GM19372 (cell line): ENCODE results near the gene WWOX.
"Not testable (repeated sequence)": the region's sequence is repeated elsewhere in the genome, so short reads cannot be mapped to it uniquely, and the experiment has no call there.

Experiments used
- ATAC-seq: cut with Tn5 transposase; IDR thresholded peaks from one replicate; pipeline ENCODE4 v1.9.1; 2021; ENCODE audit warnings: mild to moderate bottlenecking, low read depth, moderate library complexity; ENCODE audit not compliant: unreplicated experiment

WWOX gene

DNA sequence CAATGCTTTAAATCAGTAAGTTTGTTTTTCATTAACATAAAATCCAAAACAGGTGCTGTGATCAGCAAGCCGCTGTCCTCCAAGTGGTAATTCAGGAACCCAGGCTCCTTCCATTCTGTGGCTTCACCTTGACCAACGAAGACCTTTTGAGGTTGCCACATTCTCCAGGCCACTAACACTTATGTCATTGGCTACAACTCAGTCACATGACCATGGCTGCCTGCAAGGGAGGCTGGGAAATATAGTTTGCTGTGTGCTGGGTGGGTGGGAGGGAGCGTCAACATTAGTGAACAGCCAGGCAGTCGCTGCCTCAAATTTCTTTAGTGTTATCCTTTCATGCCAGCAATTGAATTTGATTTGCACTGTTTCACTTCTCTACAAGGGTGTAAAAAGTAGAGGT lies 951.9 kb downstream of the WWOX start:
- ATAC-seq = no peak

DNA sequence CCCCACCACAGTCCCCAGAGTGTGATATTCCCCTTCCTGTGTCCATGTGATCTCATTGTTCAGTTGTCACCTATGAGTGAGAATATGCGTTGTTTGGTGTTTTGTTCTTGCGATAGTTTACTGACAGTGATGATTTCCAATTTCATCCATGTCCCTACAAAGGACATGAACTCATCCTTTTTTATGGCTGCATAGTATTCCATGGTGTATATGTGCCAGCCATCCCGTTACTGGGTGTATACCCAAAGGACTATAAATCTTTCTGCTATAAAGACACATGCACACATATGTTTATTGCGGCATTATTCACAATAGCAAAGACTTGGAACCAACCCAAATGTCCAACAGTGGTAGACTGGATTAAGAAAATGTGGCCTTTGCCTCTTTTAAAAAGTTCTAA lies 952.7 kb downstream of the WWOX start:
- not testable (repeated sequence) for ATAC-seq

DNA sequence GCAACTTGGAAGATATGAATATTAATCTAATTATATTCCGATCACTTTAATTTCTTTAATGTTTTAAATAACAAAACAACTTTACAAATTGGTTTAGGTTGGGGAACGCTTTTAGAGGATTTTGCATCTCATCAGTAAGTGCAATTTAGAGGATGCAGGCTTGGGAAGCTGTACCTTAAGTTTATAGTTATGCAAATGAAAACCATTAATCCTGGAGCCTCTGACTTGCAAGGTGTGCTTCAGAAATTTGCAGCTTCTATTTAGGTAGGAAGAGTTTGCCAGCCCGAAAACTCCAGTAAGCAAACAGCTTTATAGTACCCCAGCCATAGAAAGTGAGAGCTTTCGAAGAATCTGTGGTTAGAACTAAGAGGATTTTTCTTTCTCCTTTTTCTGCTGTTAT lies 954.1 kb downstream of the WWOX start:
- ATAC-seq = no peak

- ATAC-seq = no peak
These were observed 954.9 kb downstream of the WWOX start for GRCh38 chr16:79054211-79054984.

DNA sequence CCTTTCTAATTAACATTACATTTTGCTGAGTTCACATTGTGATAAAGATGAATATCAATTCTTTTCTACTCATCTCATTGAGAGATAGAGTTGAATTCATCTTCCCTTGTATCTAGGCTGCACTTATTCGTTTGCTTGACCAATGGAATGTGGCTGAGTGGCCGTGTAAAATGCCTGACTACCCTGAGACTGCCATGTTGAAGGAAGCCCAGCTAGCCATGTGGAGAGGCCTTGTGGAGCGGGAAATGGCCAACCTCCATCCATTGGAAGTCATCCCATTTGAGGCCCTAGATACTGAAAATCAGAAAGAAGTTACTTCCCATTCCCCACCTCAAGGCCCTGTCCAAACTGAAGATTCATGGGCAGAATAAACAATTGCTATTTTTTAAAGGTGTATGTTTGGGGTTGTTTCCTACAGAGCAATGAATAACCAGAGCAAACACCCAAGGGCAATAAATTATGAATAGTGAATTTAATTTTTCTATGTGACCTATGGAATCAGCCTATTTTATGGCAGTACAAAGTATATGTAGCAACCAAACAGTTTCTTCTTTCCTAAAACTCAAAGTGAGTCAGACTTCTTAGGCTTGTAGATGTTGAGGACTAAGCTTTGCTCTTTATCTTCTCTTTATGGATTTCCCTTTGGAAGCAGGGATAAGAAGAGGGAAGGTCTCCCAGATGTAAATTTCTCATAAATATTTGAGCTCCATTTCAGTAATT lies 956.0 kb downstream of the WWOX start:
- no peak for ATAC-seq

DNA sequence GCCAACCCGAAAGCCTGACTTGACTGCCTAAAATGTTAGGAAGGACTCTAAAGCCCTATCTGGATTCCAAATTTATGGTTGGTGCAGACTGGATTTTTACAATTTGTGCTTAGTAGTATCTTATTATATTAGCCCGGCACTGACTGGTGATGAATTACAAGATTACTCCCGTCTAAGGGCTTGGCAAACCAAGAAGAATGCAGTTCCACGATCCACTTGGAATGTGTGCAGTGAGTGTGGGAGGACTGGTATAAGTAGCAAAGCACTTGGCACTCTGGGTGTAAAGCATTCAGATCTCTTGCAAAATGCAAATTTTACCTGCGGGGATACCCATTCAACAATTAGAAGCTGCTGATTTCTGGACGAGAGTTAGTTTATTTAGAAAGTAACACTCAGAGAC lies 961.7 kb downstream of the WWOX start:
- no peak for ATAC-seq

- ATAC-seq = no peak
These were observed 962.9 kb downstream of the WWOX start for GRCh38 chr16:79062336-79062735.

GRCh38 chr16:79062821-79063220 lies 963.4 kb downstream of the WWOX start:
- no peak for ATAC-seq

- no peak for ATAC-seq
These were observed 965.0 kb downstream of the WWOX start for GRCh38 chr16:79064256-79064972.

DNA sequence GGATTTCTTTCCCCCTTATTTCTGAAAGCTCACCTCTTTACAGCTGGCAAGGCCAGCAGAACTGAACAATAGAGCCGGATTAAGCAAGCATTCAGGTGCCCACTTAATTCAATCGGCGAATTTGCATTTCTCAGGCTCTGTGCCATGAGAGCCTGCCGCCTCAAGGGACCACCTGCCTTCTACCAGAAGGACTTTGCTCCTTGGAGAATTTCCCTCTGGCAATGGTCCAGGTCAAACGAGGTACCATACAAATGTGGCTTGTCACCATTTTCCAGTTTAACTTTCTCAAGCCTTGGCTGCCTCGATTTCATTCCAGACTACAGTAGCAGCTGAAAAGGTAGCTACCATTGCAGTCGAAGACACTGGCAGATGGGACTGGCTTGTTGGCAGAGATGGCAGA lies 967.1 kb downstream of the WWOX start:
- no peak for ATAC-seq

DNA sequence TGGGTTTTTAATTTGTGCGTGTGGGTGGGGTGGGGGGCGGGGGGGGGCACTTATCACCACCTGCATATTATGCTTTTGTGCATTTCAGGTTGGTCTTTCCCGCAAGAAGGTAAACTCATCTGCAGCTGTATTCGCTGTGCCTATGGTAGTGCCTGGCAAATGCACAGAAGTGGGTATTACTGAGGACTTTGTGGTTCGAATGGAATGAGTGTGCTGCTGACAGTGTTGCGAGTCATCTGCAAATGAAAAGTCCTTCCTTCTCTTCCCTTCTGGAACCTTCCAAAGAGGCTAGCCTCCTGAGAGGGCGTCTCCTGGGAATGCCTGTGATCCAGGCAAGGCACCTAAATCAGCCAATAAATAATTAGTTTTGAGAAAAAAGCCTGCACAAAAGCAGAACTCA lies 968.1 kb downstream of the WWOX start:
- ATAC-seq = no peak

- no peak for ATAC-seq
These were observed 969.7 kb downstream of the WWOX start for GRCh38 chr16:79069121-79069520.

DNA sequence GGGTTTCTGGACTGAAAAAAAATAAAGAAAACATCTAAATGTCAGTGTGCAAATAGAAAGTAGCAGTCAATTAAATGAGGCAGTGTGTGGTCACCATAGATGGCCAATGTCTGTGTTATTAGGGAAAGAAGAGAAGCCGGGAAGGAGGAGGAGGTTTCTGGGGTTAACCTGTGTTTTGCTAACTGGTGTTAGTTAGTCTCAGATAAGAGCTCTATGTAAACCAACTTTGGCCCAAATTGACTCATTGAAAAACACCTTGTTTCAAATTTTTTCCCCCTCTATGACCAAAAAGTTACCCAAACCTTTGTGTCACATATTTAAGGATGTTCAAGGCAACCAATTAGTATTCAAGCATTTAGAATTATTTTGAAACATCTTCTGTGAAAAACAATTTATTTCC lies 970.2 kb downstream of the WWOX start:
- no peak for ATAC-seq

GRCh38 chr16:79071424-79071823 lies 972.0 kb downstream of the WWOX start:
- ATAC-seq = no peak

- ATAC-seq = no peak
These were observed 973.1 kb downstream of the WWOX start for GRCh38 chr16:79072517-79072916.

- no peak for ATAC-seq
These were observed 974.1 kb downstream of the WWOX start for GRCh38 chr16:79073566-79073965.

DNA sequence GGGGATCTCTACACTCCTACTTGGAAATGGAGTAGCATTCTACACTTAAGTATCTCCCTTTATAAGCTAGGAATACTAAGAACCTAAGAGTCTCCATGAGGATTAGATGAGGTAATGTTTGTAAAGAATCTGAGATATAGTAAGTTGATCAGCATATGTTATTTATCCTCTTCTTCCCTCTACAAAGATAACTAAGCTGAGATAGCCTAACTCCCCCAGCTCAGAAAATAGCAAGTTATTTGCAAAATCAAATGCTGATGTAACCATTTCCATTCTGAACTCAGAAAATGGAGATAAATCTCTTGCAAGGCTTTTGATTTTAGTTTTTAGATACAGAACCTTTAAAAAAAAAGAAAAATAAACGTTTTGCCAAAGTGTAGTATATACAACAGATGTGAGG lies 975.1 kb downstream of the WWOX start:
- no peak for ATAC-seq

- no peak for ATAC-seq
These were observed 975.5 kb downstream of the WWOX start for GRCh38 chr16:79074951-79075350.

DNA sequence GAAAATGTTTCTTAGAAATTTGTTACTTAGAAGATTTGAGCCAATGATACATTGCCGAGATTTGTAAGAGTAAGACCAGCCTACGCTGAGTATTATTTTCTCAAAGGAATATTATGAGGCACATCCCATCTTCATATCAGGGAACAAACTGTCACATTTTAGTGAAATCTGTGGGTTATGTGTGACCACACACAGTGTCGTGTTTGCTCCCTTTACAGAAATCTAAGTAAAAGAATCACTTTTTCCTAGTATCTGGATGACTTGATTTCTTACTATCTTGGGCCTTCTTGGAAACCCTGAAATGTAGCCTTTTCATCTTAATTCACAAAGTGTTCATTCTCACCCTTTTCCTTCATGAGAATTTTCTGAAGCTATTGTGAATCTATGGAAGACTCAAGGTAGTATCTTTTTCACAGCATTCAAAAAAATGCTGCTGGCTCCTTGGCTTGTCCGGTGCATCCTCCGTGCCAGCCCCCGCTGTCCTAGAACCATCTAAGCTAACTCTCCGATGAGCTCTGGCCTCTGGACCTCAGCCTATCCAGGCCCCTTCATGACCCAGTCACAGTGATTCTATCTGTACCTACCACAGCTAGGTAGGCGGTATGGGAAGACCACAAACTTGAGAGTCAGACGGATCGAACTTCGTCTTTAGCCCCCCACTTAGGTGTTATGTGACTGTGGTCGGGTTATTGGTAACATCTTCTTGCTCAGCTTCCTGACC lies 976.8 kb downstream of the WWOX start:
- ATAC-seq = no peak

DNA sequence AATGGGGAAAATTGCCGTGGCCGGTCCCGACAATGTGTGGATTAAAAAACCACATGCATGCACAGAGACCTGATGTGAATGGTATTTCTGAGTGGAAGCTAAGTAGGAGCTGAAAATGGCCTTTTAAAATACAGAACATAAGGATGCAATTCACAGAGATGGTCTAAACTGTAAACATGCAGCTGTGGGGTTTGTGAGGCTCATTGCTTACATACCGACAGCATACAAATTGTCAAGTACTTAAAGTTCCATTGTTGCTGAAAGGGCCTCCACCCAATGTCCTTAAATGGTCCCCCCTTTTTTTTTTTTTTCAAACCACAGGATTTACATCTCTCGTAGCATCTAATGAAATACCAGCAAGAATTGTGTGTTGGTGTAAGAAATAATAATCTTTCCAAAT lies 977.9 kb downstream of the WWOX start:
- ATAC-seq = no peak
